ENCODE measurements around the gene PLCD4. TPM values are rescaled to one million over a fixed set of nuclear protein-coding genes. Genes with fewer than 3 reads are reported as not detected.

The PLCD4 gene
- total RNA-seq, 4 donors from 2014 or later, result 0.34 to 2.7 (median 0.59) TPM

DNA sequence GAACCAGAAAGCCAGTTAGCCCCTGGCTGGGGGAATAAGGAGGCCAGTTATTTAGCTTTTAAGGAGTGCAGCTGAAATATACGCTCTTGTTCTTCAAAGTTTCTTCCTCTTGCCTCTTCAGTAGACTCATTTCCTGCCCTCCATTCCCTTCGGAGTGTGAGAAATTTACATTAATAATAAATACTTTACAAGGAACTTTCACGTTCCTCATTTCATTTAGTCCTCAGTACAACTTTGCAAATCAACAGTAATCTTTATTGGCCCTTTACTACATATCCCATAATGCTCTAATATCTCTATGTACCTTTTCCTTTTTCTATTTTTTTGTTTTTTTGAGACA, 15.6 kb downstream of the PLCD4 start:
- intact Hi-C loops (cut with DNase I; ENCODE audit: low total_unique reads), result loop anchor here (10.0 kb wide), 1 partner anchor 1819 kb away; no protein-coding TSS in a partner anchor
- no peak for DNase-seq (ENCODE audit: low spot score in 2 of 2)
- H3K4me3 ChIP-seq (ENCODE audit: low read depth, poor library complexity, severe bottlenecking), result no peak overlapping the region
- TF ChIP-seq, protein P1, sequence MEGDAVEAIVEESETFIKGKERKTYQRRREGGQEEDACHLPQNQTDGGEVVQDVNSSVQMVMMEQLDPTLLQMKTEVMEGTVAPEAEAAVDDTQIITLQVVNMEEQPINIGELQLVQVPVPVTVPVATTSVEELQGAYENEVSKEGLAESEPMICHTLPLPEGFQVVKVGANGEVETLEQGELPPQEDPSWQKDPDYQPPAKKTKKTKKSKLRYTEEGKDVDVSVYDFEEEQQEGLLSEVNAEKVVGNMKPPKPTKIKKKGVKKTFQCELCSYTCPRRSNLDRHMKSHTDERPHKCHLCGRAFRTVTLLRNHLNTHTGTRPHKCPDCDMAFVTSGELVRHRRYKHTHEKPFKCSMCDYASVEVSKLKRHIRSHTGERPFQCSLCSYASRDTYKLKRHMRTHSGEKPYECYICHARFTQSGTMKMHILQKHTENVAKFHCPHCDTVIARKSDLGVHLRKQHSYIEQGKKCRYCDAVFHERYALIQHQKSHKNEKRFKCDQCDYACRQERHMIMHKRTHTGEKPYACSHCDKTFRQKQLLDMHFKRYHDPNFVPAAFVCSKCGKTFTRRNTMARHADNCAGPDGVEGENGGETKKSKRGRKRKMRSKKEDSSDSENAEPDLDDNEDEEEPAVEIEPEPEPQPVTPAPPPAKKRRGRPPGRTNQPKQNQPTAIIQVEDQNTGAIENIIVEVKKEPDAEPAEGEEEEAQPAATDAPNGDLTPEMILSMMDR (IDR thresholded peaks at IDR 0.05), result no peak
- no peak for TF ChIP-seq POLR2A (IDR thresholded peaks at IDR 0.05)
- WGBS, 2 donors, result 72 to 76% methylated on average over 3 of the region's 3 CpGs

DNA sequence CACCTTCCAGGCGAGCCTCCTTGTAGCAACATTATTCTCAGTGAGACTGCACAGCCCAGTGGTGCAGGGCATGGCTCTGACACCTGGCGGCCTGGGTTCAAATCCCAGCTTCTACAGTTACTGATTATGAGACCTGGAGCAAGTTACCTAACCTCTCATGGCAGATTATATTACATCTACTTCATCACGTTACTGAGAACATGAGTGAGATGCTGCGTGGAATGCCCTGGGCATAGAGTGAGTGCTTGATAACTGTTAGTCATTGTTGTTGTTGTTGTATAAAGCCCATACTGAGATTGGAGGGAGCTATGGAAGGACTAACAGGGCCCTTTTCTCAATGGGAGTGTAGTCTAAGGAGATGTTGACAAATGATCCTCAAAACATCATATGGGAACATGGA, 18.7 kb downstream of the PLCD4 start:
- H3K4me3 ChIP-seq (ENCODE audit: low read depth, poor library complexity, severe bottlenecking), result no peak overlapping the region
- WGBS, 2 donors, result 93 to 95% methylated on average over 4 of the region's 4 CpGs
- no peak for TF ChIP-seq POLR2A (IDR thresholded peaks at IDR 0.05)
- TF ChIP-seq, protein P1 (IDR thresholded peaks at IDR 0.05), result no peak
- no peak for DNase-seq (ENCODE audit: low spot score in 2 of 2)
- intact Hi-C loops (cut with DNase I; ENCODE audit: low total_unique reads), result loop anchor here (10.0 kb wide), 1 partner anchor 1822 kb away; no protein-coding TSS in a partner anchor

DNA sequence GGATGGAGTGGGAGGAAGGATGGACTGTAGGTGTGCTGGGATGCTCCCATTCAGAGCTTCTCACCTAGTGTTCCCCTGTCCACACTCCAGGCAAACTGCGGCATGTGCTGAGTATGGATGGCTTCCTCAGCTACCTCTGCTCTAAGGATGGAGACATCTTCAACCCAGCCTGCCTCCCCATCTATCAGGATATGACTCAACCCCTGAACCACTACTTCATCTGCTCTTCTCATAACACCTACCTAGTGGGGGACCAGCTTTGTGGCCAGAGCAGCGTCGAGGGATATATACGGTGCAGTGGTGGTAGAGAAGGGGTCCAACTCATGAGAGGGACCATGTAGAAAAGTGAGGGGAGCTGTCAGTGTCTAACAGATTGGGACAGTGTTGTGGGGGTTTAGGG, 20.2 kb downstream of the PLCD4 start:
- H3K4me3 ChIP-seq (ENCODE audit: low read depth, poor library complexity, severe bottlenecking), result no peak overlapping the region
- WGBS, 2 donors, result 95 to 97% methylated on average over 4 of the region's 4 CpGs
- TF ChIP-seq POLR2A (IDR thresholded peaks at IDR 0.05), result no peak
- TF ChIP-seq, protein P1 (IDR thresholded peaks at IDR 0.05), result no peak
- intact Hi-C loops (cut with DNase I; ENCODE audit: low total_unique reads), result loop anchor here (10.0 kb wide), 1 partner anchor 1823 kb away; no protein-coding TSS in a partner anchor
- no peak for DNase-seq (ENCODE audit: low spot score in 2 of 2)

DNA sequence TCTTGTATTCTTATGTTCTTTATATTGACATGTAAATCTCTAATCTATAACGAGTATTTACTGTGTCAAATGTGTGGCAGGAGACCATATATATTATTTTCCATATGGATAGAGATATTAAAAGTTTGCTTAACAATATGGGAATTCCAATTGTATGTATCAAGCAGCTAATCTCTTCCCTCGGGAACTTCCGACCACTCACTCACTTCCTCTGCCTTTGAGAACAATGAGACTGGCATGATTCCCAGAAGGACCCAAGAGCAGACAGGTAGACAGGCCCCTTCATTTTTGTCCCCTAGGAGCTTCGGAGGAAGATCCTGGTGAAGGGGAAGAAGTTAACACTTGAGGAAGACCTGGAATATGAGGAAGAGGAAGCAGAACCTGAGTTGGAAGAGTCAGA, 24.1 kb downstream of the PLCD4 start:
- H3K4me3 ChIP-seq (ENCODE audit: low read depth, poor library complexity, severe bottlenecking), result no peak overlapping the region
- TF ChIP-seq, protein P1 (IDR thresholded peaks at IDR 0.05), result no peak
- no peak for TF ChIP-seq POLR2A (IDR thresholded peaks at IDR 0.05)
- 69 to 75% methylated on average over 4 of the region's 4 CpGs for WGBS, 2 donors
- no peak for DNase-seq (ENCODE audit: low spot score in 2 of 2)
- intact Hi-C loops (cut with DNase I; ENCODE audit: low total_unique reads), result no loop called here

DNA sequence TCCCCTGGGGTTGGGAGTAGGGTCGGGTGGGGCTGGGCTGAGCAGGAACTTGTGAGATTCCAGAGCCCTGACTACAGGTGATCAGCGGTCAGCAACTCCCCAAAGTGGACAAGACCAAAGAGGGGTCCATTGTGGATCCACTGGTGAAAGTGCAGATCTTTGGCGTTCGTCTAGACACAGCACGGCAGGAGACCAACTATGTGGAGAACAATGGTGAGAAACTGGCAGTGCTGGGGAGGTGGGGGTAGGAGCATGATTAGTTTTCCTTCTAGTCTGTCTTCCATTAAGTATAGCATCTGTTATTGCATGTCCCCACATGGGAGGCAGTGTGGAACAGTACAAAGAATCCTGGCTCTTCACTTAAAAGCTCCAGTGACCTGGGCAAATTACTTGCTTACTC, 28.0 kb downstream of the PLCD4 start:
- no peak for TF ChIP-seq POLR2A (IDR thresholded peaks at IDR 0.05)
- TF ChIP-seq, protein P1 (IDR thresholded peaks at IDR 0.05), result no peak
- H3K4me3 ChIP-seq (ENCODE audit: low read depth, poor library complexity, severe bottlenecking), result no peak overlapping the region
- WGBS, 2 donors, result 90 to 95% methylated on average over 5 of the region's 5 CpGs
- no peak for DNase-seq (ENCODE audit: low spot score in 2 of 2)
- intact Hi-C loops (cut with DNase I; ENCODE audit: low total_unique reads), result no loop called here

DNA sequence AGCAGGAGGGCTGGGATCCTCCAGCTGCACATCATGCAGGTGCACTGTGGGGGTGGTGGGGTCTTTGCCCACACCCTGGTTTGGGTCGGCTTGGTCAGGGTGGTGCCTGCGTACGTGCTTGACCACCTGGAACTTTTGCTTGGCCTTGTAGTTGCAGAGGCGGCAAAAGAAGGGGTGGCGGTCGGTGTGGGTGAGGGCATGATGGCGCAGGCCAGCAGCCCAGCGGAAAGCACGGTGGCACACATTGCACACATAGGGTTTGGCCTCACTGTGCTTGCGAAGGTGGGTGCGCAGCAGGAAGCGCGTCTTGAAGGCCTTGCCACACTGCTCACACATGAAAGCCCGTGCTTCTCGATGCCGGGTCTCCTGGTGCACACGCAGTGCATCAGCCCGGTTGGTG, 30.7 kb downstream of the PLCD4 start:
- no peak overlapping the region for H3K4me3 ChIP-seq (ENCODE audit: low read depth, poor library complexity, severe bottlenecking)
- intact Hi-C loops (cut with DNase I; ENCODE audit: low total_unique reads), result no loop called here
- TF ChIP-seq POLR2A (IDR thresholded peaks at IDR 0.05), result no peak
- TF ChIP-seq, protein P1 (IDR thresholded peaks at IDR 0.05), result no peak
- no peak for DNase-seq (ENCODE audit: low spot score in 2 of 2)
- 97 to 99% methylated on average over 18 of the region's 18 CpGs for WGBS, 2 donors

Measured in lower leg skin (tissue), 4 donors.